Loucy (cell line): ENCODE data around the gene BTBD10.

Source experiments
- H2AFZ ChIP-seq: fragments of 200-600 bp; sonication (generic); 2 replicates; pipeline ENCODE4 v1.6.0; 2016; ENCODE audit warnings: antibody characterized with exemption, mild to moderate bottlenecking, low read length, moderate library complexity
- H3F3A ChIP-seq: fragments of 200-600 bp; 2 replicates; pipeline ENCODE4 v1.6.0; 2016; ENCODE audit warnings: antibody characterized with exemption, low read depth, mild to moderate bottlenecking
- H3K27me3 ChIP-seq: fragments of 200-600 bp; sonication (generic); 2 replicates; pipeline ENCODE4 v1.6.1; 2014; ENCODE audit warnings: low read length, mild to moderate bottlenecking; ENCODE audit not compliant: insufficient read depth, poor library complexity, severe bottlenecking
- H3K36me3 ChIP-seq: fragments of 200-600 bp; sonication (generic); 2 replicates; pipeline ENCODE4 v1.6.1; 2016; ENCODE audit warnings: low read length; ENCODE audit not compliant: insufficient read depth
- H3K4me1 ChIP-seq: fragments of 200-600 bp; sonication (generic); 2 replicates; pipeline ENCODE4 v1.5.1; 2014; ENCODE audit warnings: low read length, mild to moderate bottlenecking; ENCODE audit not compliant: insufficient read depth, poor library complexity, severe bottlenecking
- H3K4me2 ChIP-seq: fragments of 200-600 bp; sonication (generic); 2 replicates; pipeline ENCODE4 v1.6.0; 2014; ENCODE audit warnings: antibody characterized with exemption, low read length, low read depth, mild to moderate bottlenecking; ENCODE audit not compliant: poor library complexity, severe bottlenecking
- H3K4me3 ChIP-seq: fragments of 200-600 bp; sonication (generic); 2 replicates; pipeline ENCODE4 v1.5.1; 2014; ENCODE audit warnings: low read length, mild to moderate bottlenecking, mixed read lengths; ENCODE audit not compliant: poor library complexity, severe bottlenecking
- H3K79me2 ChIP-seq: fragments of 200-600 bp; sonication (generic); 2 replicates; pipeline ENCODE4 v1.6.1; 2014; ENCODE audit warnings: low read length; ENCODE audit not compliant: insufficient read depth
- H3K9ac ChIP-seq: fragments of 200-600 bp; sonication (generic); 2 replicates; pipeline ENCODE4 v1.6.0; 2014; ENCODE audit warnings: mild to moderate bottlenecking, low read depth, low read length, moderate library complexity; ENCODE audit not compliant: poor library complexity, severe bottlenecking
- H3K9me2 ChIP-seq: fragments of 200-600 bp; sonication (generic); replicated peaks from 2 replicates; pipeline ENCODE4 v1.6.1; 2016; ENCODE audit warnings: low read depth, low read length, mixed read lengths
- H3K9me3 ChIP-seq: fragments of 200-600 bp; sonication (generic); 2 replicates; pipeline ENCODE4 v1.6.1; 2014; ENCODE audit warnings: mild to moderate bottlenecking, antibody characterized with exemption, low read length, low read depth; ENCODE audit not compliant: insufficient read depth
- H4K20me1 ChIP-seq: fragments of 200-600 bp; sonication (generic); 2 replicates; pipeline ENCODE4 v1.6.0; 2014; ENCODE audit warnings: antibody characterized with exemption, low read length, mild to moderate bottlenecking; ENCODE audit not compliant: insufficient read depth, poor library complexity, severe bottlenecking
- EZH2phosphoT487 ChIP-seq: fragments of 200-600 bp; IDR thresholded peaks from 2 replicates; pipeline ENCODE4 v1.6.1; 2018; ENCODE audit warnings: antibody characterized with exemption, mild to moderate bottlenecking, moderate library complexity, borderline replicate concordance
- TF ChIP-seq, protein P1 (sequence below): fragments of 200-600 bp; sonication (generic); conservative IDR thresholded peaks from 2 replicates; pipeline ENCODE4 v1.5.1; 2014; ENCODE audit warnings: mild to moderate bottlenecking, antibody characterized with exemption, low read length

The BTBD10 gene

DNA sequence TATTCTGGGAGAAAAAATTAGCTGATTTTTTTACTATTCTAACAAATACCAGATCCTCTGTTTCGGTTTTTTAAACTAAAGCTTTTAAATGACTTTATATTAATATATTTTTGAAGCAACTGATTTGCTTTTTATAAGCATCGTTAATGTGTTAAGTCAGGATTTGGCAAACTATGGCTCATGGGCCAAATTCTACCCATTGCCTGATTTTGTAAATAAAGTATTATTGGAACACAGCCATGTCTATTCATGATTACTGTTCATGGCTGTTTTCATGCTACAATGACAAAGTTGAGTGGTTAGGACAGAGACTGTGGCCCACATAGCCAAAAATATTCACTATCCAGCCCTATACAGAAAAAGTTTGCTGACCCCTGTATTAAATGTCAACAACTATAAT lies 29.6 kb downstream of the BTBD10 start:
- Histone ChIP-seq H2AFZ (no peak overlapping the region), H3K4me2 (no peak overlapping the region), H3K4me3 (no peak overlapping the region), H3K27me3 (no peaks in the 10 kb centered on the region), H3K9me2 (no peaks in the 10 kb centered on the region), H4K20me1 (no peaks in the 10 kb centered on the region), H3K36me3 (no peaks in the 10 kb centered on the region), H3K9ac (no peak overlapping the region), H3F3A (no peaks in the 10 kb centered on the region), H3K9me3 (peaks cover 13% of the 10 kb centered on the region), H3K79me2 (peaks cover 26% of the 10 kb centered on the region; the same call in 1 of the 2 replicates), H3K4me1 (peaks cover 3% of the 10 kb centered on the region)
- TF ChIP-seq, protein P1, sequence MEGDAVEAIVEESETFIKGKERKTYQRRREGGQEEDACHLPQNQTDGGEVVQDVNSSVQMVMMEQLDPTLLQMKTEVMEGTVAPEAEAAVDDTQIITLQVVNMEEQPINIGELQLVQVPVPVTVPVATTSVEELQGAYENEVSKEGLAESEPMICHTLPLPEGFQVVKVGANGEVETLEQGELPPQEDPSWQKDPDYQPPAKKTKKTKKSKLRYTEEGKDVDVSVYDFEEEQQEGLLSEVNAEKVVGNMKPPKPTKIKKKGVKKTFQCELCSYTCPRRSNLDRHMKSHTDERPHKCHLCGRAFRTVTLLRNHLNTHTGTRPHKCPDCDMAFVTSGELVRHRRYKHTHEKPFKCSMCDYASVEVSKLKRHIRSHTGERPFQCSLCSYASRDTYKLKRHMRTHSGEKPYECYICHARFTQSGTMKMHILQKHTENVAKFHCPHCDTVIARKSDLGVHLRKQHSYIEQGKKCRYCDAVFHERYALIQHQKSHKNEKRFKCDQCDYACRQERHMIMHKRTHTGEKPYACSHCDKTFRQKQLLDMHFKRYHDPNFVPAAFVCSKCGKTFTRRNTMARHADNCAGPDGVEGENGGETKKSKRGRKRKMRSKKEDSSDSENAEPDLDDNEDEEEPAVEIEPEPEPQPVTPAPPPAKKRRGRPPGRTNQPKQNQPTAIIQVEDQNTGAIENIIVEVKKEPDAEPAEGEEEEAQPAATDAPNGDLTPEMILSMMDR = no peak
- no peak for TF ChIP-seq EZH2phosphoT487

DNA sequence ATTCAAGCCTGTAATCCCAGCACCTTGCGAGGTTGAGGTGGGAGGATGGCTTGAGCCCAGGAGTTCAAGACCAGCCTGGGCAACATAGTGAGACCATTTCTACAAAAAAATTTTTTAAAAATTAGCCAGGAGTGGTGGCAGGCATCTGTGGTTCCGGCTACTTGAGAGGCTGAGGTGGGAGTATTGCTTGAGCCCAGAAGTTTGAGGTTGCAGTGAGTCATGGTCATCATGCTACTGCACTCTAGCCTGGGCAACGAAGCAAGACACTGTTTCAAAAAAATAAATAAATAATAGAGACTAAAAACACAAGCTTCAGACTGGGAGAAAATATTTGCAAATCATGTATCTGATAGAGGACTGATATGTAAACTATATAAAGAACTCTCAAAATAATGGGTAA lies 33.2 kb downstream of the BTBD10 start:
- H3K9me2 ChIP-seq = no peaks in the 10 kb centered on the region
- no peaks in the 10 kb centered on the region for H3K27me3 ChIP-seq
- H3F3A ChIP-seq = no peaks in the 10 kb centered on the region
- no peak overlapping the region for H3K4me2 ChIP-seq
- H4K20me1 ChIP-seq = no peaks in the 10 kb centered on the region
- H3K4me1 ChIP-seq = peaks cover 3% of the 10 kb centered on the region
- peaks cover 36% of the 10 kb centered on the region; the same call in 1 of the 2 replicates for H3K79me2 ChIP-seq
- H3K9ac ChIP-seq = no peak overlapping the region
- H3K9me3 ChIP-seq = peaks cover 24% of the 10 kb centered on the region
- H2AFZ ChIP-seq = no peak overlapping the region
- TF ChIP-seq, protein P1 = no peak
- no peak for TF ChIP-seq EZH2phosphoT487
- no peak overlapping the region for H3K4me3 ChIP-seq
- H3K36me3 ChIP-seq = no peaks in the 10 kb centered on the region

DNA sequence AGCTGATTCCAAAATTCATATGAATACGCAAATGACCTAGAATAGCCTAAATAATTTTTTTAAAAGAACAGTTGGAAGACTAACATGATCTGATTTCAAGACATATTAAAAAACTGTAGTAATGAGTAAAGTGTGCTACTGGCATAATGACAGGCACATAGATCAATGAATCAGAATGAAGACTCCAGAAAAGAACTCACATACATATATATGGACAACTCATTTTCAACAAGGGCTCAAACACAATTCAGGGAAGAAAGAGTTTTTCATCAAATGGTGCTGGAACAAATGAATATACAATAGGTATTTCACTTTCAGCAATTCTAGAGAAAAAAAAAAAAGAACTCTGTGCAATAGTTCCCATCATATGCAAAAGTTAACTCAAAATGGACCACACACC lies 33.7 kb downstream of the BTBD10 start:
- H3K9me3 ChIP-seq = peaks cover 24% of the 10 kb centered on the region
- H3K36me3 ChIP-seq = no peaks in the 10 kb centered on the region
- peaks cover 42% of the 10 kb centered on the region; the same call in 1 of the 2 replicates for H3K79me2 ChIP-seq
- H3K4me1 ChIP-seq = peaks cover 3% of the 10 kb centered on the region
- H3K9ac ChIP-seq = no peak overlapping the region
- TF ChIP-seq EZH2phosphoT487 = no peak
- TF ChIP-seq, protein P1 = no peak
- H3K27me3 ChIP-seq = no peaks in the 10 kb centered on the region
- H2AFZ ChIP-seq = no peak overlapping the region
- H3F3A ChIP-seq = no peaks in the 10 kb centered on the region
- no peaks in the 10 kb centered on the region for H3K9me2 ChIP-seq
- H3K4me2 ChIP-seq = no peak overlapping the region
- no peaks in the 10 kb centered on the region for H4K20me1 ChIP-seq
- H3K4me3 ChIP-seq = no peak overlapping the region
